Hematopoietic multipotent progenitor cell treated with erythropoietin and hydrocortisone succinate and interleukin-3 and kit ligand, for 15 days (in vitro differentiated cells): ENCODE data around the gene CACNA2D2.

Experiments used
- DNase-seq: peaks from one replicate; pipeline ENCODE4 v3.0.0-alpha.2; 2015; ENCODE audit warnings: low spot score

Gene CACNA2D2

DNA sequence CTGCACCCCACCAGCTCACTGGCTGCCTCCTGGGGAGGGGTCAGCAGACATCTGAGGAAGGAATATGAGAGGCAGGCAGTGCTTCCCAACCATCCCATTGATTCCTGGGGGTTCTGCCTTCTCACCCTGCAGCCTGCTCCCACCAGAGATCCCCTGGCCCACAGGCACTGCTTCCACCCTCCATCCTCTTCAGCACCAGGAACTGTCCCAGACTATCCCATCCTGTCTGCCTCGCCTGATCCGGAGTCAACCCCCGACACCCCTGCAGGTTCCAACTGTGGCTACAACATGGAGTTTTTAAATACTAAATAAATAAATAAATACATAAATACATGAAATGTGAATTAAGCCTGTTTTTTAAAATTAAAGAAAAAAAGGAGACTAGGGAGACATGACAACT, 43.6 kb downstream of the CACNA2D2 start:
- no peak for DNase-seq

DNA sequence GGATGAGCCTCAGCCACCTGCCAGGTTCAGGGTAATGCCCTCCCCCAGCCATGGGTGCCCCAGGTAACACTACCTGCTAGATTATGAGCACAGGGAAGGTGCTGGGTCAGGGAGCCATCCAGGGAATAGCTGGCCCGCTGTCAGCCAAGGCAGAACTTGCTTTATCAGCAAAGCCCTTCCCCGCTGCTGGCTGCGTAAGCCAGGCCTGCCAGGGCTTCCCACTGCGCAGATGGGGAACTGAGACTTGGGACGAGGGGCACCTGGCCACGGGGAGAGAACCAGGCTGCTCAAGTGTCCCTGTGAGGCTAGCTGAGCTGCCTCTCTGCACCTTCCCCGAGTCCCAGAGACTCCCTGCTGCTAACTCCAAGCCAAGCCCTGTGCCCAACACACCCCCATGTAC, 45.4 kb downstream of the CACNA2D2 start:
- no peak for DNase-seq

DNA sequence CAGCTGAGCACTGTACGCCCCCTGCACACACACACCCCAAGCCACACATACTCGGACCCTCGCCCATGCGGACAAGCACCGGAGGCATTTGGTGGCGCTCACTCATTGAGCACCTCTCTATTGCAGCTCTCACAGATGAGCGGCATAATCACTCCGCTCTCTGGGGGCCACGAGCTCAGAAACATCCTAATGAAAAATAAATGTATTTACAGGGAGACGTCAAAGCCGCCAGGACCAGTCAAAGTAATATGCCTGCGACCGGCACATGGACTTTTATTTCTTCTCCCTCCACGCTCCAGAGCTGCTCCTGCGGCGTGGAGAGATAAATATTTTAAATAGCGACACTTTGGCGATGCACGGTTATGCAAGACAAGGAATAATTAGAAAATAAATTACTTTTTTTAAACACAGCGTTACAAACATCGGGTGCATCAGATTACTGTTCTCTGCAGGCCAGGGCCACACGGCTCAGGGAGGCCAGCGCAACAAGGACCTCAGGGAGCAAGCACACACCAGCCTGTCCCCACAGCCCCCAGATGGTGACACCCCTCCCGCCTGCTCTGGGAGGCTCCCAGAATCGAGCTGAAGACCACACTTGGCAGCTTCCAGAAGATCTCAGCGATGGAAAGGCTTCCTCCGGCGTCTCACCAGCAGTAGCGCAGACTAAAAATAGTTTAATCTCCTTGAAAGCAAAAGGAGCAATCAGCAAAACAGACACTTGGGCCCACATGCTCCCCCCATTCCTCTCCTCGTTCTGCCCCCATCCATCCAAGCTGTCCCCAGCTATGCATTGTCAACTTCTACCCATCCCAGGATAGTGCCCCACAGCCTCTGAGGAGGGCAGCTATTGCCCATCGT, 48.0 kb downstream of the CACNA2D2 start:
- DNase-seq = no peak

DNA sequence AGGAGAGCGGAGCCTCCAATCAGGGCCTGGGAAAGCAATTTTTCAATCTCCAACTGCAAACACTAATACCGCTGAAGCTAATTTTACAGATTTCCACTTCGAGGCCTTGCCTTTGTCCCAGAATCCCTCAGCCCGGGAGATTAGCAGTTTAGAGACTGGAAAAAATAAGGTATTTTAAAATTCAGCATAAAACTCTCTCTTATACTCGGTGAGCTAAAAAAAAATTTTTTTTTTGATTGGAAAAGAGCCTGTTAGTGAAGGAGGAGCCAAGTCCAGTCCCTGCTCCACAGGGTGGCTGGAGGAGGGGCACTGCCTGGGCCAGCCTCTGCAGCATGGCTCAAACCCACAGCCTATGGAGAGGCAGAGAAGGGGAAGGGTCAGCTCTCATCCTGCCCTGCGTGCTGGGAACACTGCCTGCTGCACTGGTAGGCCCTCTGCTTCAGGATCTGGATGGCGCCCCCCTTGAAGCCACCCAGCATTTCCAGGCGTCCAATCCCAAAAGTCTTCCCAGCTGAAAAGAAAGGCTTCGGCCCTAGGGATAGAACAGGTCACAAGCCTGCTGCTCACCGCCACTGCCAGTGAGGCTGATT, 48.9 kb downstream of the CACNA2D2 start:
- no peak for DNase-seq

DNA sequence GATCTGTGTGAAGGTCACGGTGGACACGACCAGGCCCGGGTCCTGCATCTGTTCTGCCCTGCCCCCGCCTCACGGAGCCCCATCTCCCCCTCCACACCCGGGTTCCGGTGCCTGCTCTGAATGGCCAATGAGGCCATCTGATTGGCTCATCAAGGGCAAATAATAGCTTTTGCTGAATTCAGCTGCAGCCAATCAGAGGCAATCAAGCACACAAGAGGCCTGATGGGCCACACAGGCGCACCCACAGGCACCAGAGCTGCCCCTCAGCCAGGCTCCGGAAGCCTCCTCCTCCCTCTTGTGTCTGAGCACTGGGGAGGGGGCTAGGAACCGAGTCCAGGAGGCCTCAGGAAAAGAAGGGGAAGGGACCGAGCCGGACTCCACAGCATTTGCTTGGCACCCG, 49.5 kb downstream of the CACNA2D2 start:
- DNase-seq = no peak

DNA sequence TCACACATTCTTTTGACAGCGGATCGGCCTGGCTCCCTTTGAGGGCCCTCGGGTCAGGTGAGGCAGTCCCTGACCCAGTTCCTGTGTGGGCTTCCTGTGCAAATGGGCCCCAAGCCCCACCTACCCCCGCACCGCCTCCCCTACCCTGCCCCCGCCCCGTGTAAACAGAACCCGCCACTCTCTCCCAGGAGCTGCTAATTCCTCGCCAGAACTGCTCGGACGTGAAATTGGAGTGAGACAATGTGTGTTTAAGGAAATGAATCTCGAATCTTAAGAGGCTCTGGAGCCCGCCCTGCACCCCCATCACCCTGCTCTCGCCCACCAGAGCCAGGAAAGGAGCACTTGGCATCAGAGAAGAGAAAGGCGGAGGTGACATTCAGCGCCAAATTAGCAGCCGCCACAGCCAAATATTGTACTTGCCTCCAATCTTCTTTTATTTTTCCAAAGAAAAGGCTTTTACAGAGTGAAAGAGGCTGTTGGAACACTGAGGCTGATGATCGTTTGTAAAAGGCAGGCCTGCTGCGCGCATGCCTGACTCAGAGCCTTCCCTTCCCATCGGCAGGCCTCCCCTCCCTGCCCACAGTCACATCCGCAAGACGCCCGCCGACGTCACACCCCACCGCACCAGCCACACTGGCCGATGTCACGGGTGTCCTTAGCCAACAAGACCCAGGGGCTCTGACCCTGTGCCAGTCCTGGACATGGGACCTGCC, 53.1 kb downstream of the CACNA2D2 start:
- DNase-seq = no peak

DNA sequence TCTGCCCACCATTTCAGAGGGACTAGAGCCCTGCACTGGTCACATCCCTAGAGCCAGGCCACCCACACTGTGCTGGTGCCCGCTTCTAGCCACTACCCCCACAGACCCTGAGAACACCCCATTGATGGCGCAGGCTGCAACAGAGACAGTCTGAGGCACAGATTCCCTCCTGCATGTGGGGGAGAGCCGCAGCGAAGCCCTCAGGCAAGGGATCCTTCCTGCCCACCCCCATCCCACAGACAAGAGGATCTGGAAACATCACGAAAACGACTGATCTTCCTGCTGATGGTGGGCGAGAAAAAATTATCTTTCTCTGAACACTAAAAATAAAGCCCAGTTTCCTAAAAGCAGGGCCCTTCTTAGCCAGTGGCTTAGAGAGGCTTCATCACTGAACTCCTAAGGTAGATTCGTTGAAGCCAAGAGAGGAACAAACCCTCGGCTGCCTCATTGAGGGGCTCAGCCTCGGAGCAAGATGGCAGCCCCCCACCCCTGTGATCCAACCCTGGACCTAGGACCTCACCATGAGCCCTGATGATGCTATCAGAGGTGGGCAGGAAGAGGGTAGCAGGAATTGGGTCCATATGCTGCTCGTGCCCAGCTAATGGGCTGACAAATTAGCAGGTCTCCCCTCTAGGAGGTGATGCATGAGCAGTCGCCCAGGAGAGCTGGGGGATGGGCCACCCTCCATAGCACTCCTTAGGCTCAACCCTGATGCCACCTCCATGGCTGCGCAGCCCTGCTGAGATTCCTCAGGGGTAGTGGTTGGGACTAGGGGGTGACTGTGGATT, 54.5 kb downstream of the CACNA2D2 start:
- no peak for DNase-seq

DNA sequence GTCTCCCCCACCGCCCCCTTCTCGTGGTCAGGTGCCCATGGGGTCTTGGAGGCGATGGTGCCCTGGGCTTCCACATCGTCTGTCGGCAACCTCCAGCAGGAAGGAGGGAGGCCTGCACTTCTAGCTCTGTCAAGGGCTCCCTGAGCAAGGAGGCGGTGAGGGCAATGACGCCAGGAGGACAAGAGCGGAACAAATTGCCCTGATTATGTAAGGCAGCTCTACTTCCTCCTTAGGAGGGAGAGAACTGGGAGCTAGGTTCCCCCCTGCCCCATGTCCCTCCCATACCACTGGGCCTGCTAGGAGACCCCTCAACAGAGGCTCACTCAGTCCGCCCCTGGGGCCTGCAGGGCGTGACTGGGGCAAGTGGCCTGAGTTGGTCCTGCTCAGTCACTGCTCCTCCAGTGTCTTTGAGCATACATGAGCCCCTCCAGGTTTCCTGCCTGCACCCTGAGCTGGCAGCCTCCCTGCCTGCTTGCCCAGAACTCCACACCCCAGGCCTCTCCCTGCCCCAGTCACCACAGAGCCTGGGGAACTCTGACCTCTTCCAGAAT, 56.1 kb downstream of the CACNA2D2 start:
- DNase-seq = no peak

DNA sequence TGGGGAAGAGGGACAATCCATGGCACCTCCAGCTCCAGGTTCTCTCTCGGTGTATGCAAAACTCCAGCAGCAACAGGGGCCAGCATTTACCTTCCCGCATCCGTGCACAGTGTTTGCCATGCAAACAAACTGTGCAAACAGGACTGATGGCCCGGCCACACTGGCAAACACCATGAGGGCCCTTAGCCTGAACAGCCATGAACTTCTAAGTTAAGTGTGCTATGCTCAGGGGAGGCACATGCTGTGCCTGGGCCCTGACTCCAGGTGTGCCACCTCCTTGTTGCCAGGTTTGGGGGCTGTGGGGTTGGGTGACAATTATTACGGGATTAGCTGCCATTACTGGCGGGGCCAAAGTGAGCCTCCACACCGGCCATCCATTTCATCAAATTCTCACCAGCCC, 57.5 kb downstream of the CACNA2D2 start:
- no peak for DNase-seq

DNA sequence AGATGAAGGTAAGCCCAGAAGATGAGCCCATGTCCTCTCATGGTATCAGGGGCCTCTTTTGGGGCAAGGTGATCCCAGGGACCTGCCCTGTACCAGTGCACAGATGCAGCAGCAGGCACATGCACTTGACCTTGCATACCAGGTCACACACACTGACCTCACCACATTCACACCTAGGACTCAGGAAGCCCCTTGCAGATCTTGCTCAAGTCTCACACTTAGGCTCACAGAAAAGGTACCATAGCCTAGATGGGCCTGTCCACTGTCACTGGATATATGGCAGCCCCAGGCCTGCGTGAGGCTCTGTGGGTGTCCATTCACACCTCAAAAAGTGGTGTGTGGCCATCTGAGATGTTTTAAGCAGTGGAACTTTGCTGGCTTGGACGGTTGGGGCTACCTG, 58.7 kb downstream of the CACNA2D2 start:
- no peak for DNase-seq

DNA sequence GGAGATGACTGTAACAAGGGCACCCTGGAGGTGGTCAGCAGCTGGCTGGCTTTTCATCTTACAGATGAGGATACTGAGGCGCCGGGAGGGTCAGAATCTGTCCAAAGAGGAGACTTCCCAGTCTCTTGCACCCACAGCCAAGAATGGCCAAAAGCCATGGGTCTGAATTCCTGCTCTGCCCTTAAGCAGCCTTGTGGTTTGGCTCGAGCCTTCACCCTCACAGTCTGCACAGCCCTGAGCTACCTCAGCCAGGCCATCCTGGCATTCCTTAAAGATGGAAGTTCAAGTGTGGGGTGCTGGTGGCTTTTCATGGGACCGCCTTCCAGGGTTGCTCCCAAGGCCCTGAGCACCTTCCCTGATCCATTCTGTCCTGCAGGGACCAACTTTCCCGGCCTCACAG, 59.2 kb downstream of the CACNA2D2 start:
- no peak for DNase-seq

DNA sequence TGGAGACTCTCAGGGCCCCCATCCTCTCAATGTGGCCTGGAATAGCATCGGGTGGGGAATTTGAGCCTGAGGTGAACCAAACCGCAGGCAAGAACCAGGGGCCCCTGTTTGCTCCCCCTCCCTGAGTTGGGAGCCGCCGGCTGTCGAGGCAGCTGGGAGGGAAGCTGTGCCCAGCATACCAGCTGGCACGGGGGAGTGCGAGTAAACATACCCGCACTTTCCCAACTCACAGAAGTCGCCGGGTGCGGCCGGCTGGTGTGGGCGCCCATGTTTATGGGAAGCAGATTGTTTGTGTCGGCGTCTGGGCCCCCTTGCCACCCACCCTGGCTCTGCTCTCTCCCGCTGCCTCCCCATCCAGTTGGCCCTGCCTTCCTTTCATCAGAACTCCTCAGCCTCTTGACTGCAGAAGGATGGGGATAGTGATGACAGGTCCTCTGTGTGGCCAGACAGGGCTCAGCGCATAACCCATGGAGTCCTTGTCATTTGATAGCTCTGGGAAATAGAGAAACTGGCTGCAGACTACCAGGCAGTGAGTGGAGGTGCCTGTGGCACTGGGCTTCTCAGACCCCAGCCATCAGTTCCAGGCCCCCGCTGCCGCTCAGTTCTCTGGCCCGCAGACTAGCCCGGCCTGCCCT, 60.4 kb downstream of the CACNA2D2 start:
- DNase-seq = no peak

DNA sequence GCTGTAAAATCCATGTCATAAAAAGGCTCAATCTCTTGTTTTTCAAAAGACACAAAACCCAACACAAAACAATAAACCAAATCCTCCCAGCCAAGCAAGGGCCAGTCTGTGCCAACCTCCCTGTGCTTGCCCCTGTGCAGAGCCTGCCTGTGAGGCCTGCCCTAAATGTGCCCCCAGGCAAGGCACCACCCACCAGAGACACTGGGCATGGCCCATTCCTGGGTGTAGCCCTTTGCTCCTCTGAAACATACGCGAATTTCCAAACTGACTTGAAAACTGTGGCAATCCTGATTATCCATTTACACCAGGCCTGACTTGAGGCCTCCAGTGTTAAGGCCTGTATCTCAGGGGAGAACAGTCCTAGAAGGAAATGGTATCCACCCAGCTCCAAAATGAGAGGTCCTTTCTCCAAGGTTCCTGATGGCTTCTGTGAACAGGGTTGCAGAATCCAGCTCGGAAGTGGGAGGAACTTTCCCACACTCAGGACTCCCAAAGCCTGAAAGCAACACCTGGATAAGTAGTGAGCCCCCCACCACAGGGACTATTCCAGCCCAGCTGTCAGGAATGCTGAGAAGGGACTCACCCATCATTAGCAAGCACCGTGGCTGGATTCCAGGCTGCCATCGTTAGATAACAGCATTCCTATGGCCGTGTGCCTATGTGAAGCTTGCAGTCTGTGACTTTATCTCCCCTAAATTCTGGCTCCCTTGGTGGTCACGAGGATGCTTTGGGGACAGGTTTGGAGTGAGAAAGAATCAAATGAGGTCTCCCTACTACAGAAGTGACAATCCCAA, 61.8 kb downstream of the CACNA2D2 start:
- no peak for DNase-seq

DNA sequence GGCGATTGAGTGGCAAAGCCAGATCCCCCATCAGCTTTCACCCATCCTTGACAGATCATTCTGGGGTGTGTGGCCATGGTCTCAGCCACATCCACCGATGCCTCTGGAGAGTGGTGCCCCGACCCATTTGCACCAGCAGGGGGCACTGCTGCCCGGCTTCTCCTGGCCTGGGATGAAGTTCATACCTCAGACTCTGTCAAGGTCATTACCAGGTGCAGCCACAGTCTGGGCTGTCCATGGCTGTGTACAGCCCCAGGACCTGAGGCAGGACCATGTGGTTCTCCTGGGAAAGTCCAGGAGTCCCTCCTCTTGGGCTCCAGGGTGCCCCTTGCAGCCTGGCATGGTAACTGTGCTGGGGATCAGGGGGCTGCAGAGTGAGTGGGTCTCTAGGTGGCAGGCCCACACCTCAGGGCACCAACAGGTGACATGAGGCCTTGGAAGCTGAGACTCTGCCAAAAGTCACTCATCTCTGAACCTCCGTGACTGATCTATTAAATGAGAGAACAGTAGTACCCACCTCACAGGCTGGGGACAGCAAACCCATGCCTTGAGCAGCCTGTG, 67.2 kb downstream of the CACNA2D2 start:
- peak; percentile 72 for DNase-seq

DNA sequence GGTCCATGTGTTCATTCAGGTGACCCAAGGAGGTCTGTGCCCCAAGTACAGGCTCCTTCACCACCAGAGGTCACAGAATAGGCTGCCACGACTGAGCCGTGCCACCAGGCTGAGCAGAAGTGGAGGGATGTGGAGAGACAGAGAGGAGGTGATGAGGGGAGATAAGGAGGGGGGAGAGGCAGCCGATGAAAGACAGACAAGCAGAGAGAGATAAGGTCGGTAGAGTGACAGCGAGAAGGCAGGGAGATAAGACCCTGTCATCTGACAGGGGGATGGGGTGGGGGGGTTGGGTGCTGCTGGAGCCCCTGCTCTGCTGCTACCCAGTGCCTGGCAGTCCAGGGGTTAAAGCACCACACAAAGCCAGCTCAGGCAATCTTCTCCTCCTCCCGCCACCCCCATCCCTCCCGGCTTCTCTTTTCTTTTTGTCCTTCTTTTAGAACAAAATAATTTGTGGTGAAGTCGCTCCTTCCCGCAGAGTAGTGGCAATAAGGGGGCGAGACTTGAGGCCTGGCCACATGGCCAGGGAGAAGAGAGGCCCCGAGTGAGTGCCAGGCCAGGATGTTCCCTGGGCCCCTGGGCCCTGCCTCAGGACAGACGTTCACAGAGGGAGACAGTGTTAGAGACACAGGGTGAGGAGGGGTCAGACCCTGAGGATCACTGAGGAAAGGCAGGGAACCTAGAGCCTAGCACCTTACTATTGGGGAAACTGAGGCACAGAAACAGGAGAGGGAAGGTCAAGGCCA, 67.9 kb downstream of the CACNA2D2 start:
- DNase-seq = no peak

DNA sequence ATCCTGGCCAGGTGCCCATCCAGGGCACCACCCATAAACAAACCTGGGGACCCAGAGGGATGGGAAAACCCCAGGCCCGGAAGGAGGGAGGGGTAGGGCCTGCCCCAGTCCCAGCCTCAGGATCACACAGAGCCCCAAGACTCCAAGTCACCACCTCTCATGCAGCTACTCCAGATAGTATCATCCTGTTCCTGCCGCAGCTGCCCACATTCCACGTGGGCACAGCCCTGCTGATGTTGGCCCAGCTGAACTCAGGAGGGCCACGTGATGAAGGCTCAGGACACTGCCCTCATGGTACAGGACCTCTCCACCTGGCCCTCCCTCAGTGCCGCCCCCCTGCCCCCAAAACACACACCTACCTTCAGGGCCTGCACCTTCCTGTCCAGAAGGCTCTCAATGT, 69.5 kb downstream of the CACNA2D2 start:
- no peak for DNase-seq

DNA sequence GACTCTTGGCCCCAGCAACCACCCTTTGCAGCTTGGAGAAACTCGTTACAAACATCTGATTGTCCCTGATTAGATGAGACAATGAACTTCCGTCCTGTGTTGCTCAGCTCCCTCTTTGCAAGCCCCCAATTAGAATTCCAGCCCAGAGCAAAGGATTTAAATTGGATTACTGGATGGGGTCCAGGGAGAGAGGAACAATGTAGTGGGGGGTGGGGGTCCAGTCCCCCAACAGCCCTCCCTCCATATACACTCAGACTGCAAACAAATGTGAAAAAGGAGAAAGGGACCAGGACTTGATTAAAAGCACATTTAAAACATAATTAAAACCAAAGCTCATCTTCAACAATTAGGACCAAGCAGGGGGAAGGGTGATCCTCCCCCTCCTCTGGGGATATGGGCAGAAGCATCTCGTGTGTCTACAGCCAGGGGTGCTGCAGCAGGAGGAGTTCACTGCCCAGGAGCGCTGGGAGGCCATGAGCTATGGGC, 72.4 kb downstream of the CACNA2D2 start:
- no peak for DNase-seq

DNA sequence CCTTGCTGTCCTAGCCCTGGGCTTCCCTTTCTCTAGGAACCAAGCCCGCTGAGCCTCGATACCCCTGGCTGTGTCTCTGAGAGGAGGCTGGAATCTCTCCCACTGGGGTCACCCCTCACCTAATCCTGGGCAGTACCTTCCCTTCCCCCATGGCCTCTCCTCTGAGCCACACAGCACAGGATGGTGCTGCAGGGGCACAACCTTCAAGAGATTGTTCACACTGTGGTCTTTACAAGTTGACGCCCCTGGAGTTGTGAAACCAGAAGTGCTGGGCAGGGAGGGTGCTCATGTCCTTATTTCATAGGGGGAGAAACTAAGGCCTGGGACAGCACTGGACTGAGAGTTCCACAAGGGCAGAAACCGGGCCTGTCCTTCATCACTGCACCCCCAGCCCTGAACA, 73.2 kb downstream of the CACNA2D2 start:
- no peak for DNase-seq

DNA sequence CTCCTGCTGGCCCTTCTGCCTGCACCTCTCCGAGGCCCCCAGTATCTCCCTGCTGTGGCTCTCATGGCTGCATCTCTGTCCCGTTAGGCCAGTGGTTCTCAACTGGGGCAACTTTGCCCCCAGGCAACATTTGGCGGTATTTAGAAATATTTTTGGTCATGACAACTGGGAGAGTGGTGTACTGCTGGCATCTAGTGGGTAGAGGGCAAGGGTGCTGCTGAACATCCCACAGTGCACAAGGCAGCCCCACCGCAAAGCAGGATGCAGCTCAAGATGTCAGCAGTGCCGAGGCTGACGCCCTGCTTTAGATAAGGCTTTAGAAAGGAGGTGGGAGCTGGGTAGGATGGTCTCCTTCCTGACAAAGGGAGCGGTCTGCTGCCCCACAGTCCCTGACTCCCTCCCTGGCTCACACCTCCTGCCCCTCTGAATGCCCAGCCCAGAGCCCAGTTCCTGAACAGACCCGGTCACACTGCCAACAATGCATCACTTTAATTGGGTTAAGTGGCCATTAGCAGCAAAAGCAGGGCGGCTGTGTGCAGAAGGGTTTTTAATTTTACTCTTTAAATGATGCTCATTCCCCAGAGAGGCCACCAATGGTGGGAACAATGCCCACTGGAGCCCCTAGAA, 75.3 kb downstream of the CACNA2D2 start:
- no peak for DNase-seq
